Measurements from ENCODE around the gene ANKS6. TPM values are rescaled to one million over a fixed set of nuclear protein-coding genes. Genes with fewer than 3 reads are reported as not detected.

The ANKS6 gene
- total and polyA plus RNA-seq, 9 of the 15 experiments (the other 6 are each of a cell fraction or from before 2014, with no cell fraction given), result 9.9 to 74.5 (median 36.9) TPM

- TF ChIP-seq DMBX1 (CRISPR knock-in tag; IDR thresholded peaks at IDR 0.05; ENCODE audit: borderline replicate concordance) (peak; percentile 91; the same call in 1 of the 2 replicates), ZNF780A (CRISPR knock-in tag; IDR thresholded peaks at IDR 0.05) (no peak), CREB1 (IDR thresholded peaks at IDR 0.05) (0 out of 2 replicates have a peak, but pooled peaks have one; percentile 40), CREB1 (CRISPR knock-in tag; IDR thresholded peaks at IDR 0.05) (0 out of 2 replicates have a peak, but pooled peaks have one; percentile 4), E4F1 (CRISPR knock-in tag; IDR thresholded peaks at IDR 0.05; ENCODE audit: borderline replicate concordance) (no peak), PRPF4 (IDR thresholded peaks at IDR 0.05; ENCODE audit: insufficient read depth, low read depth, low read length, poor library complexity, severe bottlenecking) (no peak), BRF1 (IDR thresholded peaks at IDR 0.05; ENCODE audit: borderline replicate concordance, extremely low read depth, insufficient read length) (no peak), ZNF347 (CRISPR knock-in tag; IDR thresholded peaks at IDR 0.05; ENCODE audit: low read depth) (no peak), SAFB (IDR thresholded peaks at IDR 0.05; ENCODE audit: borderline replicate concordance, low read depth, low read length) (no peak; the same call in 1 of the 2 replicates), NR4A1 (CRISPR knock-in tag; IDR thresholded peaks at IDR 0.05) (no peak), NR4A1 (tag; IDR thresholded peaks at IDR 0.05) (peak; percentile 39; the same call in 1 of the 2 replicates), ZNF696 (CRISPR knock-in tag; conservative IDR thresholded peaks at IDR 0.05) (no peak), ETV1 (tag; conservative IDR thresholded peaks at IDR 0.05; ENCODE audit: low read depth) (no peak), C11orf30 (IDR thresholded peaks at IDR 0.05; ENCODE audit: low read depth) (no peak), THRB (CRISPR knock-in tag; conservative IDR thresholded peaks at IDR 0.05) (no peak), CBFA2T2 (conservative IDR thresholded peaks at IDR 0.05) (no peak), MITF (IDR thresholded peaks at IDR 0.05) (no peak), ZNF3 (CRISPR knock-in tag; IDR thresholded peaks at IDR 0.05) (no peak), EGR1 (conservative IDR thresholded peaks at IDR 0.05) (no peak), TAF15 (IDR thresholded peaks at IDR 0.05; ENCODE audit: low read depth, low read length) (no peak), ZBTB17 (CRISPR knock-in tag; IDR thresholded peaks at IDR 0.05) (0 out of 2 replicates have a peak, but pooled peaks have one; percentile 34), CHD1 (IDR thresholded peaks at IDR 0.05; ENCODE audit: low read length) (peak; percentile 42), SIRT6 (IDR thresholded peaks at IDR 0.05; ENCODE audit: low read depth, low read length) (no peak), RBM14 (IDR thresholded peaks at IDR 0.05; ENCODE audit: borderline replicate concordance, insufficient read depth, low read depth, low read length) (no peak), ESRRB (CRISPR knock-in tag; IDR thresholded peaks at IDR 0.05; ENCODE audit: borderline replicate concordance) (no peak)
Measured at GRCh38 chr9:98796364-98797101, at the start of gene ANKS6 (continued).

Measured in K562 (cell line).